OCI-LY7 (cell line): ENCODE data around the gene CASZ1. TPM values are rescaled to one million over a fixed set of nuclear protein-coding genes. Genes with fewer than 3 reads are reported as not detected.

ENCODE experiments used
- BruUV-seq: library from RNA; stranded (reverse); fragments of 400-500 nt; replicated peaks from 2 replicates; lab custom pipeline; 2021; lab: Mats Ljungman, UMichigan
- CTCF ChIA-PET: fragments of 300-600 bp; sonication (Branson Sonifier 250); formaldehyde crosslinking; loops from one replicate; lab custom pipeline; 2022; ENCODE audit warnings: antibody characterized with exemption; ENCODE audit not compliant: unreplicated experiment; lab: Charles Lee
- POLR2A ChIA-PET: fragments of 300-600 bp; sonication (Branson Sonifier 250); formaldehyde crosslinking; loops from one replicate; lab custom pipeline; 2022; ENCODE audit warnings: antibody characterized with exemption; lab: Charles Lee
- DNase-seq: peaks from one replicate; pipeline ENCODE4 v3.0.0-alpha.2; 2015; ENCODE audit warnings: low spot score
- H2AFZ ChIP-seq: fragments of 200-600 bp; sonication (generic), shearing (Covaris generic); 2 replicates; pipeline ENCODE4 v1.6.1; 2014; ENCODE audit warnings: mild to moderate bottlenecking, antibody characterized with exemption, low read length, moderate library complexity
- H3K27ac ChIP-seq: fragments of 200-600 bp; sonication (generic); 2 replicates; pipeline ENCODE4 v1.5.1; 2014; ENCODE audit warnings: mixed run types, low read depth, mild to moderate bottlenecking, moderate library complexity, low read length, inconsistent platforms; ENCODE audit not compliant: poor library complexity, severe bottlenecking
- H3K36me3 ChIP-seq: fragments of 200-600 bp; sonication (generic); 2 replicates; pipeline ENCODE4 v1.6.1; 2014; ENCODE audit warnings: mild to moderate bottlenecking, antibody characterized with exemption, low read length, moderate library complexity, mixed read lengths; ENCODE audit not compliant: insufficient read depth
- H3K4me1 ChIP-seq: fragments of 200-600 bp; sonication (generic); 2 replicates; pipeline ENCODE4 v1.5.1; 2014; ENCODE audit warnings: mild to moderate bottlenecking, low read length; ENCODE audit not compliant: insufficient read depth, poor library complexity, severe bottlenecking
- H3K4me2 ChIP-seq: fragments of 200-600 bp; sonication (generic); 2 replicates; pipeline ENCODE4 v1.6.1; 2014; ENCODE audit warnings: mild to moderate bottlenecking, low read length
- H3K4me3 ChIP-seq: fragments of 200-600 bp; sonication (generic); 2 replicates; pipeline ENCODE4 v1.5.1; 2014; ENCODE audit warnings: mild to moderate bottlenecking, low read depth, low read length; ENCODE audit not compliant: poor library complexity, severe bottlenecking
- H3K79me2 ChIP-seq: fragments of 200-600 bp; sonication (generic); 2 replicates; pipeline ENCODE4 v1.6.1; 2016; ENCODE audit warnings: low read depth, mild to moderate bottlenecking, low read length, moderate library complexity, mixed read lengths; ENCODE audit not compliant: insufficient read depth
- H3K9me2 ChIP-seq: fragments of 200-600 bp; sonication (generic); 2 replicates; pipeline ENCODE4 v1.6.1; 2016; ENCODE audit warnings: mild to moderate bottlenecking, low read length, mixed read lengths; ENCODE audit not compliant: insufficient read depth
- H3K9me3 ChIP-seq: fragments of 200-600 bp; sonication (generic); 2 replicates; pipeline ENCODE4 v1.6.1; 2014; ENCODE audit warnings: mild to moderate bottlenecking, mixed run types, low read length, mixed read lengths
- H4K20me1 ChIP-seq: fragments of 200-600 bp; sonication (generic); 2 replicates; pipeline ENCODE4 v1.6.1; 2014; ENCODE audit warnings: mild to moderate bottlenecking, antibody characterized with exemption, low read length, moderate library complexity, mixed read lengths; ENCODE audit not compliant: insufficient read depth
- EZH2phosphoT487 ChIP-seq: fragments of 200-600 bp; sonication (generic); IDR thresholded peaks from 2 replicates; pipeline ENCODE4 v1.6.1; 2018; ENCODE audit warnings: low read depth, borderline replicate concordance, mild to moderate bottlenecking, mixed run types, antibody characterized with exemption, low read length, moderate library complexity, mixed read lengths
- intact Hi-C: fragments of 100-400 bp; cut with micrococcal nuclease; formaldehyde crosslinking; loops from one replicate; pipeline ENCODE4 v1.10.0; 2022; ENCODE audit not compliant: unreplicated experiment
- total RNA-seq, 2 experiments: library from RNA; depleted of rRNA in 1 of 2; stranded (reverse); fragments of >200 nt in 1 of 2; shearing (Covaris generic) in 1 of 2; gene quantifications; 2 replicates each; pipeline ENCODE4 v1.2.3, GENCODE V29; 2014 to 2022
- TF ChIP-seq, protein P1 (sequence below): fragments of 200-600 bp; sonication (generic); conservative IDR thresholded peaks from 2 replicates; pipeline ENCODE4 v1.5.1; 2014; ENCODE audit warnings: mild to moderate bottlenecking, antibody characterized with exemption, low read length, moderate library complexity, mixed read lengths

CASZ1 gene
- total RNA-seq, 2 experiments from 2014 or later, result 3.3 to 3.9 TPM

DNA sequence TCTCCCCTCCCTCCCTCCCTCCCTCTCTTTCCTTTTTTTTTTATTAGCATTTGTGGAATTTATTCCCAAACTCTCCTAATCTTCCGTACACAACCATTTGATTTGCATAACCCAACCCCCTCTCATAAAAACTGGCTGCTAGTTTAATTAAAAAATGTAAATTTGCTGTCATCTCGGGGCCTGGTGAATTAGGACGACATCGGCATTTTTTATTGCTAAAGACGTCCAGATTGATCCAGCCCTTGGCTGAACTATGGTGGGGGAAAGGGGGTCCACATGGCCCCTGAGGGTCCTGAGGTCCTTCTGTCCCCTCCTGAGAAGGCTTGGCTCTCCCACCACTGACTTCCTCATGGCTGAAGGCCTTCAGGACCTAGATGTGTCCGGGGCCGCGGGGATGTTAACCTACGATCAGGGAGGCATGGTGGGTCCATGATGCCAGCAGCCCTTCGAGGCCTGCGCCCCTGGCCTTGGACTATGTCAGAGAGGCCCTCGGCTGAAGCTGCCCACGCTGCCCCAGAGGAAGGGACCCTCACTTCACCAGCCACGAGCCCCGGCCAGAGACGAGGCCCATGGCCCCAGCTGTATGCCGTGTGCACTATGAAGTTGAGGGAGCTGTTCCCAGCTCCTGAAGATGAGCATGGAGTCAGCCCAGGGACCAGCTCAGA, 105.2 kb downstream of the CASZ1 start:
- no peak for TF ChIP-seq EZH2phosphoT487
- TF ChIP-seq, protein P1, sequence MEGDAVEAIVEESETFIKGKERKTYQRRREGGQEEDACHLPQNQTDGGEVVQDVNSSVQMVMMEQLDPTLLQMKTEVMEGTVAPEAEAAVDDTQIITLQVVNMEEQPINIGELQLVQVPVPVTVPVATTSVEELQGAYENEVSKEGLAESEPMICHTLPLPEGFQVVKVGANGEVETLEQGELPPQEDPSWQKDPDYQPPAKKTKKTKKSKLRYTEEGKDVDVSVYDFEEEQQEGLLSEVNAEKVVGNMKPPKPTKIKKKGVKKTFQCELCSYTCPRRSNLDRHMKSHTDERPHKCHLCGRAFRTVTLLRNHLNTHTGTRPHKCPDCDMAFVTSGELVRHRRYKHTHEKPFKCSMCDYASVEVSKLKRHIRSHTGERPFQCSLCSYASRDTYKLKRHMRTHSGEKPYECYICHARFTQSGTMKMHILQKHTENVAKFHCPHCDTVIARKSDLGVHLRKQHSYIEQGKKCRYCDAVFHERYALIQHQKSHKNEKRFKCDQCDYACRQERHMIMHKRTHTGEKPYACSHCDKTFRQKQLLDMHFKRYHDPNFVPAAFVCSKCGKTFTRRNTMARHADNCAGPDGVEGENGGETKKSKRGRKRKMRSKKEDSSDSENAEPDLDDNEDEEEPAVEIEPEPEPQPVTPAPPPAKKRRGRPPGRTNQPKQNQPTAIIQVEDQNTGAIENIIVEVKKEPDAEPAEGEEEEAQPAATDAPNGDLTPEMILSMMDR, result no peak

GRCh38 chr1:10690484-10690883, 106.0 kb downstream of the CASZ1 start:
- ChIA-PET POLR2A (no interaction called here), CTCF (no interaction called here)
- no peaks in the 10 kb centered on the region for H3K36me3 ChIP-seq
- no peaks in the 10 kb centered on the region for H3K9me3 ChIP-seq
- TF ChIP-seq EZH2phosphoT487, result no peak
- TF ChIP-seq, protein P1, result no peak
- H2AFZ ChIP-seq, result no peak overlapping the region
- H3K4me1 ChIP-seq, result peaks cover 9% of the 10 kb centered on the region
- BruUV-seq, result no TSS peak
- no peak overlapping the region for H3K27ac ChIP-seq
- no peaks in the 10 kb centered on the region for H3K79me2 ChIP-seq
- H3K4me2 ChIP-seq, result no peak overlapping the region
- intact Hi-C loops, result loop anchor here (5.0 kb wide), 1 partner anchor 193 kb away; no protein-coding TSS in a partner anchor
- DNase-seq, result no peak
- no peak overlapping the region for H3K4me3 ChIP-seq
- H4K20me1 ChIP-seq, result no peaks in the 10 kb centered on the region
- no peaks in the 10 kb centered on the region for H3K9me2 ChIP-seq

More for the DNA sequence above, 105.2 kb downstream of the CASZ1 start:
- no peak overlapping the region for H3K27ac ChIP-seq
- H4K20me1 ChIP-seq, result no peaks in the 10 kb centered on the region
- no peak overlapping the region for H3K4me2 ChIP-seq
- no peaks in the 10 kb centered on the region for H3K79me2 ChIP-seq
- no peaks in the 10 kb centered on the region for H3K36me3 ChIP-seq
- no peak overlapping the region for H2AFZ ChIP-seq
- H3K9me3 ChIP-seq, result no peaks in the 10 kb centered on the region
- no TSS peak for BruUV-seq
- H3K4me3 ChIP-seq, result no peak overlapping the region
- DNase-seq, result no peak
- no peaks in the 10 kb centered on the region for H3K9me2 ChIP-seq
- ChIA-PET CTCF (no interaction called here), POLR2A (no interaction called here)
- intact Hi-C loops, result loop anchor here (5.0 kb wide), 1 partner anchor 194 kb away; no protein-coding TSS in a partner anchor
- H3K4me1 ChIP-seq, result peaks cover 9% of the 10 kb centered on the region

GRCh38 chr1:10688409-10688786, 108.0 kb downstream of the CASZ1 start:
- ChIA-PET POLR2A (no interaction called here), CTCF (no interaction called here)
- no peak for TF ChIP-seq EZH2phosphoT487
- TF ChIP-seq, protein P1, result no peak
- Histone ChIP-seq H3K9me3 (no peaks in the 10 kb centered on the region), H3K9me2 (no peaks in the 10 kb centered on the region), H3K27ac (no peak overlapping the region), H3K36me3 (no peaks in the 10 kb centered on the region), H3K4me1 (peaks cover 9% of the 10 kb centered on the region), H2AFZ (no peak overlapping the region), H4K20me1 (no peaks in the 10 kb centered on the region), H3K4me3 (no peak overlapping the region), H3K79me2 (no peaks in the 10 kb centered on the region), H3K4me2 (no peak overlapping the region)
- no peak for DNase-seq
- intact Hi-C loops, result no loop called here
- BruUV-seq, result no TSS peak
